ENCODE results near the gene NTM. TPM values are rescaled to one million over a fixed set of nuclear protein-coding genes. Genes with fewer than 3 reads are reported as not detected.

NTM gene
- total RNA-seq, 2 experiments from 2014 or later = not detected

DNA sequence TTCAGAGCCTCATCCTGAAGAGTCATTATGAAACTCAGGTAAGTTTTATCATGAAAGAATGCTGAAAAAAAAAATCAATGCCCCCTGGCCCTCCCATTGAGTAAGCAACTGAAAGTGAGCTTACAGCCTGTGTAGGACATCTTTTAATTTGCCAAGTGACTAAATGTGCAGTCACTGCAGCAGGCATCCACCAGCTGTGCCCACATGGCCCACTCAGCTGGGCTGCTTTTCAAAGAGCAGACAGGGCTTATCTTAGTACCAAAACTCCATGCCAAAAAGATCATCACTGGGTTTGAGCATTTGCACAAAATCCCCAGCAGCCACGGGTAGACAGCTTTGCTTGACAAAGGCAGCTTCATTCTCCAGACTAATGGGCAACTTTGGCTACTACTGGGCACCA lies 709.7 kb downstream of the NTM start:
- ChIA-PET POLR2A (no interaction called here), CTCF (no interaction called here)
- ATAC-seq (no peak), DNase-seq (no peak)
- H3K4me1 Mint-ChIP-seq (ENCODE audit: low read depth) = no peaks in the 10 kb centered on the region
- no peaks in the 10 kb centered on the region for H3K27me3 Mint-ChIP-seq
- no peak overlapping the region for H3K4me3 Mint-ChIP-seq
- TF ChIP-seq, protein P1, sequence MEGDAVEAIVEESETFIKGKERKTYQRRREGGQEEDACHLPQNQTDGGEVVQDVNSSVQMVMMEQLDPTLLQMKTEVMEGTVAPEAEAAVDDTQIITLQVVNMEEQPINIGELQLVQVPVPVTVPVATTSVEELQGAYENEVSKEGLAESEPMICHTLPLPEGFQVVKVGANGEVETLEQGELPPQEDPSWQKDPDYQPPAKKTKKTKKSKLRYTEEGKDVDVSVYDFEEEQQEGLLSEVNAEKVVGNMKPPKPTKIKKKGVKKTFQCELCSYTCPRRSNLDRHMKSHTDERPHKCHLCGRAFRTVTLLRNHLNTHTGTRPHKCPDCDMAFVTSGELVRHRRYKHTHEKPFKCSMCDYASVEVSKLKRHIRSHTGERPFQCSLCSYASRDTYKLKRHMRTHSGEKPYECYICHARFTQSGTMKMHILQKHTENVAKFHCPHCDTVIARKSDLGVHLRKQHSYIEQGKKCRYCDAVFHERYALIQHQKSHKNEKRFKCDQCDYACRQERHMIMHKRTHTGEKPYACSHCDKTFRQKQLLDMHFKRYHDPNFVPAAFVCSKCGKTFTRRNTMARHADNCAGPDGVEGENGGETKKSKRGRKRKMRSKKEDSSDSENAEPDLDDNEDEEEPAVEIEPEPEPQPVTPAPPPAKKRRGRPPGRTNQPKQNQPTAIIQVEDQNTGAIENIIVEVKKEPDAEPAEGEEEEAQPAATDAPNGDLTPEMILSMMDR (IDR thresholded peaks at IDR 0.05) = no peak
- no peaks in the 10 kb centered on the region for H3K36me3 Mint-ChIP-seq (ENCODE audit: low read depth)
- H3K9me3 Mint-ChIP-seq = peaks cover 3% of the 10 kb centered on the region
- no peak overlapping the region for H3K27ac Mint-ChIP-seq
- intact Hi-C loops (cut with micrococcal nuclease) = no loop called here

DNA sequence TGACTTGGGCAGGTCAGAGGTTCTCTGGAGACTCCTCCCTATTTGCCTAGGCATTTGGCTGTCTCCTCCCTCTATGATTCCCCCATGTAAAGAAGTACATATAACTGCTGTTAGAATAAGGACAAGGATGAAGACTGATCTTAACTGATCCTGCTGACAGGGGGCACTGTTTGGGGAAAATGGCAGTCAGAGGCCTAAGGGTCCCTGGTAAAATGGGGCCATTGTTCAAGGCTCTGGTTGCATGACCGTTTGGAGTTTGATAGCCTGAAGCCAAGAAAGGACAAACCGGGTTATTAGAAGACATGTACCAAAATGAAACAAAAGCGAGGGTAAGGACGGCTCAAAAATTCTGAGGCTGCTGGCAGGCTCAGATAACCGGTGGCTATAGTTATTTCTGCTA lies 712.2 kb downstream of the NTM start:
- no peaks in the 10 kb centered on the region for H3K27me3 Mint-ChIP-seq
- intact Hi-C loops (cut with micrococcal nuclease) = no loop called here
- CTCF ChIA-PET = no interaction called here
- no peaks in the 10 kb centered on the region for H3K4me1 Mint-ChIP-seq (ENCODE audit: low read depth)
- ATAC-seq (no peak), DNase-seq (no peak)
- TF ChIP-seq, protein P1 (IDR thresholded peaks at IDR 0.05) = no peak
- no peak overlapping the region for H3K4me3 Mint-ChIP-seq
- H3K36me3 Mint-ChIP-seq (ENCODE audit: low read depth) = no peaks in the 10 kb centered on the region
- H3K27ac Mint-ChIP-seq = no peak overlapping the region
- POLR2A ChIA-PET = no interaction called here
- peaks cover 10% of the 10 kb centered on the region for H3K9me3 Mint-ChIP-seq

- Mint-ChIP-seq H3K27ac (no peak overlapping the region), H3K36me3 (ENCODE audit: low read depth) (no peaks in the 10 kb centered on the region), H3K4me3 (no peak overlapping the region), H3K4me1 (ENCODE audit: low read depth) (no peaks in the 10 kb centered on the region), H3K27me3 (no peaks in the 10 kb centered on the region), H3K9me3 (peaks cover 12% of the 10 kb centered on the region)
- ChIA-PET CTCF (no interaction called here), POLR2A (no interaction called here)
- no peak for DNase-seq
- no peak for ATAC-seq
- intact Hi-C loops (cut with micrococcal nuclease) = no loop called here
- TF ChIP-seq, protein P1 (IDR thresholded peaks at IDR 0.05) = no peak
Observed at GRCh38 chr11:132084433-132084832, 714.0 kb downstream of the NTM start.

DNA sequence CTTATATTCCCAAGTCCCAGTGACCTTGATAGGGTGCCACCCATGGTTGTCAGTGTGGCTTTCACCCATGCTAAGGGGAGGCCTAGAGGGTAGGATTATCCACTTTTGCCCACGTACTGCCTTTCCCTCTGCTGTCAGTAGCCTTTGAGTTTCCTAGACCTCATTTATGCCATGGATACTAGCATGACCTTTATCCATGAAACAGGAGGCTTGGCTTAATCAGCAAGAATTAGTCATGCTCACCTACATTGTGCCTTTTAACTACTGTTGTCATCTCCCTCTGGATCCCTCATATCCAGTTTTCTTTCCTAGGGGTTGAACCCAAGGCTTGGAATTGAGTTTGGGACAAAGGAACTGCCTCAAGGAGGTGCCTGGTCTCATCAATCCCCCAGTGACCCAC lies 716.7 kb downstream of the NTM start:
- CTCF ChIA-PET = no interaction called here
- TF ChIP-seq, protein P1 (IDR thresholded peaks at IDR 0.05) = no peak
- POLR2A ChIA-PET = no interaction called here
- Mint-ChIP-seq H3K4me3 (no peak overlapping the region), H3K9me3 (peaks cover 12% of the 10 kb centered on the region), H3K27me3 (no peaks in the 10 kb centered on the region), H3K36me3 (ENCODE audit: low read depth) (no peaks in the 10 kb centered on the region), H3K27ac (no peak overlapping the region), H3K4me1 (ENCODE audit: low read depth) (no peaks in the 10 kb centered on the region)
- intact Hi-C loops (cut with micrococcal nuclease) = no loop called here
- ATAC-seq = no peak
- no peak for DNase-seq

GRCh38 chr11:132088551-132088950 lies 718.1 kb downstream of the NTM start:
- H3K4me3 Mint-ChIP-seq = no peak overlapping the region
- TF ChIP-seq, protein P1 (IDR thresholded peaks at IDR 0.05) = no peak
- DNase-seq (no peak), ATAC-seq (no peak)
- H3K27me3 Mint-ChIP-seq = no peaks in the 10 kb centered on the region
- H3K4me1 Mint-ChIP-seq (ENCODE audit: low read depth) = no peaks in the 10 kb centered on the region
- no peak overlapping the region for H3K27ac Mint-ChIP-seq
- no peaks in the 10 kb centered on the region for H3K36me3 Mint-ChIP-seq (ENCODE audit: low read depth)
- ChIA-PET POLR2A (no interaction called here), CTCF (no interaction called here)
- intact Hi-C loops (cut with micrococcal nuclease) = no loop called here
- H3K9me3 Mint-ChIP-seq = peaks cover 11% of the 10 kb centered on the region
